ENCODE measurements around the gene ZCRB1.

Gene ZCRB1

GRCh38 chr12:42327227-42327590, 1.3 kb upstream of the ZCRB1 start:
- no peak for DNase-seq (ENCODE audit: low read depth)

- DNase-seq (ENCODE audit: low read depth), result no peak
These were observed 790 bp upstream of the ZCRB1 start for GRCh38 chr12:42326541-42327226.

GRCh38 chr12:42325326-42325652, 605 bp downstream of the ZCRB1 start:
- DNase-seq (ENCODE audit: low read depth), result no peak

GRCh38 chr12:42323856-42324255, 2.0 kb downstream of the ZCRB1 start:
- DNase-seq (ENCODE audit: low read depth), result no peak

- no peak for DNase-seq (ENCODE audit: low read depth)
These were observed 3.3 kb downstream of the ZCRB1 start for GRCh38 chr12:42322567-42322966.

- no peak for DNase-seq (ENCODE audit: low read depth)
These were observed 5.1 kb downstream of the ZCRB1 start for GRCh38 chr12:42320796-42321195.

GRCh38 chr12:42315108-42315507, 10.8 kb downstream of the ZCRB1 start:
- DNase-seq (ENCODE audit: low read depth), result no peak

GRCh38 chr12:42309996-42310395, 15.9 kb downstream of the ZCRB1 start:
- DNase-seq (ENCODE audit: low read depth), result no peak

- DNase-seq (ENCODE audit: low read depth), result no peak
These were observed 17.5 kb downstream of the ZCRB1 start for GRCh38 chr12:42308390-42308789.

- no peak for DNase-seq (ENCODE audit: low read depth)
These were observed 19.6 kb downstream of the ZCRB1 start for GRCh38 chr12:42306297-42306696.

- no peak for DNase-seq (ENCODE audit: low read depth)
These were observed 26.2 kb downstream of the ZCRB1 start for GRCh38 chr12:42299392-42300308.

GRCh38 chr12:42298887-42299286, 27.0 kb downstream of the ZCRB1 start:
- no peak for DNase-seq (ENCODE audit: low read depth)

- no peak for DNase-seq (ENCODE audit: low read depth)
These were observed 29.3 kb downstream of the ZCRB1 start for GRCh38 chr12:42296503-42297109.

- DNase-seq (ENCODE audit: low read depth), result no peak
These were observed 34.2 kb downstream of the ZCRB1 start for GRCh38 chr12:42291680-42292079.

- DNase-seq (ENCODE audit: low read depth), result no peak
These were observed 37.4 kb downstream of the ZCRB1 start for GRCh38 chr12:42288544-42288943.

- no peak for DNase-seq (ENCODE audit: low read depth)
These were observed 39.2 kb downstream of the ZCRB1 start for GRCh38 chr12:42286741-42287140.

- DNase-seq (ENCODE audit: low read depth), result no peak
These were observed 40.5 kb downstream of the ZCRB1 start for GRCh38 chr12:42285431-42285830.

GRCh38 chr12:42284876-42285275, 41.0 kb downstream of the ZCRB1 start:
- no peak for DNase-seq (ENCODE audit: low read depth)

GRCh38 chr12:42284157-42284556, 41.7 kb downstream of the ZCRB1 start:
- DNase-seq (ENCODE audit: low read depth), result no peak

GRCh38 chr12:42283739-42284138, 42.2 kb downstream of the ZCRB1 start:
- no peak for DNase-seq (ENCODE audit: low read depth)

- DNase-seq (ENCODE audit: low read depth), result no peak
These were observed 43.6 kb downstream of the ZCRB1 start for GRCh38 chr12:42282294-42282693.

- DNase-seq (ENCODE audit: low read depth), result no peak
These were observed 44.0 kb downstream of the ZCRB1 start for GRCh38 chr12:42281844-42282243.

- DNase-seq (ENCODE audit: low read depth), result no peak
These were observed 44.6 kb downstream of the ZCRB1 start for GRCh38 chr12:42281278-42281677.
